ENCODE measurements around the gene THSD7A.
"Not testable (repeated sequence)": the region's sequence is repeated elsewhere in the genome, so short reads cannot be mapped to it uniquely, and the experiment has no call there.

Gene THSD7A

GRCh38 chr7:11587048-11587447, 244.9 kb downstream of the THSD7A start:
- no peak for DNase-seq (ENCODE audit: low spot score)

- no peak for DNase-seq (ENCODE audit: low spot score)
Observed at GRCh38 chr7:11584406-11585031, 247.5 kb downstream of the THSD7A start.

- no peak for DNase-seq (ENCODE audit: low spot score)
Observed at GRCh38 chr7:11579141-11579540, 252.9 kb downstream of the THSD7A start.

GRCh38 chr7:11576310-11576709, 255.7 kb downstream of the THSD7A start:
- no peak for DNase-seq (ENCODE audit: low spot score)

GRCh38 chr7:11573128-11573750, 258.8 kb downstream of the THSD7A start:
- DNase-seq (ENCODE audit: low spot score), result no peak

- DNase-seq (ENCODE audit: low spot score), result no peak
Observed at GRCh38 chr7:11570922-11571550, 261.0 kb downstream of the THSD7A start.

- DNase-seq (ENCODE audit: low spot score), result no peak
Observed at GRCh38 chr7:11570205-11570604, 261.8 kb downstream of the THSD7A start.

GRCh38 chr7:11567571-11567970, 264.4 kb downstream of the THSD7A start:
- no peak for DNase-seq (ENCODE audit: low spot score)

GRCh38 chr7:11557627-11558026, 274.4 kb downstream of the THSD7A start:
- peak; percentile 32 for DNase-seq (ENCODE audit: low spot score)

GRCh38 chr7:11552676-11553296, 279.2 kb downstream of the THSD7A start:
- no peak for DNase-seq (ENCODE audit: low spot score)

- DNase-seq (ENCODE audit: low spot score), result no peak
Observed at GRCh38 chr7:11551470-11551869, 280.5 kb downstream of the THSD7A start.

- no peak for DNase-seq (ENCODE audit: low spot score)
Observed at GRCh38 chr7:11548532-11548931, 283.5 kb downstream of the THSD7A start.

- DNase-seq (ENCODE audit: low spot score), result no peak
Observed at GRCh38 chr7:11541330-11541729, 290.7 kb downstream of the THSD7A start.

- DNase-seq (ENCODE audit: low spot score), result no peak
Observed at GRCh38 chr7:11540271-11540761, 291.7 kb downstream of the THSD7A start.

GRCh38 chr7:11539853-11540252, 292.1 kb downstream of the THSD7A start:
- DNase-seq (ENCODE audit: low spot score), result no peak

GRCh38 chr7:11538751-11539299, 293.2 kb downstream of the THSD7A start:
- no peak for DNase-seq (ENCODE audit: low spot score)

- no peak for DNase-seq (ENCODE audit: low spot score)
Observed at GRCh38 chr7:11533229-11533820, 298.7 kb downstream of the THSD7A start.

GRCh38 chr7:11529382-11529781, 302.6 kb downstream of the THSD7A start:
- DNase-seq (ENCODE audit: low spot score), result no peak

GRCh38 chr7:11527707-11528106, 304.3 kb downstream of the THSD7A start:
- no peak for DNase-seq (ENCODE audit: low spot score)

- DNase-seq (ENCODE audit: low spot score), result no peak
Observed at GRCh38 chr7:11524476-11525397, 307.3 kb downstream of the THSD7A start.

GRCh38 chr7:11521964-11522499, 310.0 kb downstream of the THSD7A start:
- DNase-seq (ENCODE audit: low spot score), result not testable (repeated sequence)
